Right cardiac atrium (tissue), 5 donors: ENCODE measurements around the gene KIF1A. TPM values are rescaled to one million over a fixed set of nuclear protein-coding genes. Genes with fewer than 3 reads are reported as not detected.

ENCODE experiments used
- ATAC-seq, 2 donors: fragments of 200-7000 bp; cut with Tn5 transposase; one replicate each; pipeline versions ENCODE4 v1.8.0 to v1.9.1; 2020; ENCODE audit warnings: moderate library complexity in 2 of 2, mild to moderate bottlenecking in 1 of 2
- DNase-seq, 3 donors: peaks; one replicate each; pipeline ENCODE4 v3.0.0-alpha.2; 2020
- H3K27ac ChIP-seq: one replicate; pipeline ENCODE4 v1.5.1; 2013; ENCODE audit warnings: mild to moderate bottlenecking, low read length, control low read depth, moderate library complexity
- H3K27me3 ChIP-seq: one replicate; pipeline ENCODE4 v1.6.1; 2013; ENCODE audit not compliant: control insufficient read depth, insufficient read depth
- H3K4me1 ChIP-seq: one replicate; pipeline ENCODE4 v1.6.1; 2013; ENCODE audit warnings: low read length; ENCODE audit not compliant: control insufficient read depth, insufficient read depth
- H3K4me3 ChIP-seq: one replicate; pipeline ENCODE4 v1.5.1; 2013; ENCODE audit warnings: low read length, control low read depth
- H3K9me3 ChIP-seq: one replicate; pipeline ENCODE4 v1.6.1; 2013; ENCODE audit warnings: low read length; ENCODE audit not compliant: control insufficient read depth
- WGBS: extraction: QIAGEN DNeasy Blood & Tissue Kit; methylation state at CpG from one replicate; pipeline ENCODE4 v1.1.7; 2013; 5-methylcytosine and 5-hydroxymethylcytosine counted together
- intact Hi-C, 4 donors: fragments of 100-400 bp; cut with DNase I; formaldehyde crosslinking; loops; one replicate each; pipeline versions ENCODE4 v1.11.0 to v1.14.0; 2022 to 2023
- polyA plus RNA-seq: library from polyadenylated mRNA; stranded (reverse); fragments of 200-250 nt; gene quantifications from one replicate; pipeline ENCODE4 v1.2.3, GENCODE V29; 2013
- total RNA-seq, 4 donors: library from RNA; stranded (reverse); fragmentation: NEBNext Ultra II Directional; extraction: Animal tissue kit (Norgen Biotek cat#: 25700); gene quantifications; one replicate each; pipeline ENCODE4 v1.2.1, GENCODE V29; 2021
- donor health status: healthy with polysubstance abuse.
- donor health status: DM: no; HTN: yes; CAD: no.
- donor health status: DM: no; HTN: no; CAD: no.
- donor health status: DM: no; HTN: yes; CAD: no; lungs with severe emphysema.
- donor health status: DM: yes; HTN: yes; CAD: no.

Gene KIF1A
- total and polyA plus RNA-seq, 5 donors = 45.3 to 83.0 (median 59.3) TPM

GRCh38 chr2:240796543-240797499 is 23.2 kb downstream of the KIF1A start:
- H3K4me3 ChIP-seq = no peak overlapping the region
- intact Hi-C loops = no loop called here
- no peak overlapping the region for H3K27ac ChIP-seq
- ATAC-seq = no peak
- 93% methylated on average over 19 of the region's 19 CpGs for WGBS
- H3K4me1 ChIP-seq = peaks cover 4% of the 10 kb centered on the region
- no peaks in the 10 kb centered on the region for H3K27me3 ChIP-seq
- H3K9me3 ChIP-seq = no peaks in the 10 kb centered on the region
- DNase-seq = peak in 2 of 3 donors; percentile 8 to 16

- DNase-seq = peak in 2 of 3 donors; percentile 6 to 22
- ATAC-seq = no peak
- 91% methylated on average over 21 of the region's 21 CpGs for WGBS
- intact Hi-C loops = no loop called here
- no peak overlapping the region for H3K4me3 ChIP-seq
- H3K27ac ChIP-seq = no peak overlapping the region
- H3K4me1 ChIP-seq = peaks cover 4% of the 10 kb centered on the region
- H3K9me3 ChIP-seq = no peaks in the 10 kb centered on the region
- no peaks in the 10 kb centered on the region for H3K27me3 ChIP-seq
These were observed 24.0 kb downstream of the KIF1A start for GRCh38 chr2:240795916-240796510.

- no peak overlapping the region for H3K4me3 ChIP-seq
- no peak overlapping the region for H3K27ac ChIP-seq
- no peaks in the 10 kb centered on the region for H3K27me3 ChIP-seq
- DNase-seq = peak in 1 of 3 donors; percentile 41
- 85% methylated on average over 11 of the region's 11 CpGs for WGBS
- intact Hi-C loops = no loop called here
- H3K4me1 ChIP-seq = peaks cover 4% of the 10 kb centered on the region
- ATAC-seq = no peak
- no peaks in the 10 kb centered on the region for H3K9me3 ChIP-seq
These were observed 24.6 kb downstream of the KIF1A start for GRCh38 chr2:240795454-240795853.

- DNase-seq (peak in 1 of 3 donors; percentile 39), ATAC-seq (no peak)
- H3K4me1 ChIP-seq = peaks cover 2% of the 10 kb centered on the region
- 80% methylated on average over 17 of the region's 17 CpGs for WGBS
- no peaks in the 10 kb centered on the region for H3K27me3 ChIP-seq
- H3K4me3 ChIP-seq = no peak overlapping the region
- no peak overlapping the region for H3K27ac ChIP-seq
- H3K9me3 ChIP-seq = no peaks in the 10 kb centered on the region
- intact Hi-C loops = no loop called here
These were observed 25.8 kb downstream of the KIF1A start for GRCh38 chr2:240794178-240794721.

- intact Hi-C loops = no loop called here
- peak in 2 of 3 donors; percentile 6 to 26 for DNase-seq
- ATAC-seq = no peak
These were observed 26.5 kb downstream of the KIF1A start for GRCh38 chr2:240793313-240794177.

GRCh38 chr2:240792629-240793312 is 27.2 kb downstream of the KIF1A start:
- Histone ChIP-seq H3K4me1 (no peaks in the 10 kb centered on the region), H3K9me3 (no peaks in the 10 kb centered on the region), H3K27ac (no peak overlapping the region), H3K27me3 (no peaks in the 10 kb centered on the region), H3K4me3 (no peak overlapping the region)
- ATAC-seq (no peak), DNase-seq (peak in 1 of 3 donors; percentile 25)
- intact Hi-C loops = no loop called here
- 73% methylated on average over 19 of the region's 19 CpGs for WGBS

More at GRCh38 chr2:240793313-240794177, 26.5 kb downstream of the KIF1A start:
- Histone ChIP-seq H3K4me1 (no peaks in the 10 kb centered on the region), H3K9me3 (no peaks in the 10 kb centered on the region), H3K27ac (no peak overlapping the region), H3K4me3 (no peak overlapping the region), H3K27me3 (no peaks in the 10 kb centered on the region)
- WGBS = 89% methylated on average over 21 of the region's 21 CpGs

GRCh38 chr2:240791821-240792628 is 28.0 kb downstream of the KIF1A start:
- no peaks in the 10 kb centered on the region for H3K27me3 ChIP-seq
- intact Hi-C loops = no loop called here
- no peak overlapping the region for H3K27ac ChIP-seq
- ATAC-seq (peak; percentile 27 to 43), DNase-seq (peak in 2 of 3 donors; percentile 12 to 71)
- 40% methylated on average over 15 of the region's 15 CpGs for WGBS
- no peaks in the 10 kb centered on the region for H3K9me3 ChIP-seq
- H3K4me1 ChIP-seq = no peaks in the 10 kb centered on the region
- H3K4me3 ChIP-seq = no peak overlapping the region

GRCh38 chr2:240791221-240791800 is 28.7 kb downstream of the KIF1A start:
- Histone ChIP-seq H3K4me3 (no peak overlapping the region), H3K4me1 (no peaks in the 10 kb centered on the region), H3K27me3 (no peaks in the 10 kb centered on the region), H3K27ac (no peak overlapping the region), H3K9me3 (no peaks in the 10 kb centered on the region)
- WGBS = 86% methylated on average over 19 of the region's 19 CpGs
- intact Hi-C loops = no loop called here
- ATAC-seq = no peak
- peak in 2 of 3 donors; percentile 5 to 36 for DNase-seq

GRCh38 chr2:240790370-240791220 is 29.4 kb downstream of the KIF1A start:
- ATAC-seq (no peak), DNase-seq (peak in 2 of 3 donors; percentile 6 to 24)
- intact Hi-C loops = no loop called here
- Histone ChIP-seq H3K9me3 (no peaks in the 10 kb centered on the region), H3K4me1 (no peaks in the 10 kb centered on the region), H3K27me3 (no peaks in the 10 kb centered on the region), H3K4me3 (no peak overlapping the region), H3K27ac (no peak overlapping the region)
- 91% methylated on average over 21 of the region's 21 CpGs for WGBS
